ENCODE measurements around the gene KXD1. TPM values are rescaled to one million over a fixed set of nuclear protein-coding genes. Genes with fewer than 3 reads are reported as not detected.

Gene KXD1
- total and polyA plus RNA-seq, 2 donors (not counting 1 experiment from before 2014, with no cell fraction given): 90.0 to 166 TPM

DNA sequence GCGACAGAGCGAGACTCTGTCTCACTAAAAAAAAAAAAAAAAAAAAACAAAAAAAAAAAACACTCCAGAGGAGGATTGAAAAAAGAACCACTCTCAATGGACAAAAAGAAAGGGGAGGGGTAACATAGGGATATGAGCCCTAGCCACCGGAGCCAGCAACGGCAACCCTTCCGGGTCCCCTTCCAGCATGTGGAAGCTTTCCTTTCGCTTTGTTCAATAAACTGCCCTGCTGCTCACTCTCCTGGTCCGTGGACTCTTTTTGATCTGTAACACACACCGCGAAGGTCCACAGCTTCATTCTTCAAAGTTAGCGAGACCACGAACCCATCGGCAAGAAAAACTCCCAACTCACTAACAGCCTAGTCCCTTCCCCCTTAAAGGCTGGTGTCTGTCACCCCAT, 29.9 kb downstream of the KXD1 start:
- ChIA-PET CTCF (interaction anchor here (0.7 to 3.3 kb wide), 9 partner anchors 16 to 260 kb away, joined by 3 to 32 read pairs (median 3); partner anchors contain the start of gene UBA52), POLR2A (interaction anchor here (0.7 to 3.0 kb wide), 2 partner anchors 16 to 84 kb away, joined by 9 read pairs; partner anchors contain the start of gene UBA52)
- peaks cover 10% of the 10 kb centered on the region for H4K20me1 ChIP-seq (ENCODE audit: control insufficient read depth, insufficient read depth, low read length, poor library complexity, severe bottlenecking)
- peak overlapping the region; percentile 55 for H3K4me3 Mint-ChIP-seq
- ATAC-seq (ENCODE audit: low read depth) (no peak), DNase-seq (no peak)
- H3K79me2 ChIP-seq (ENCODE audit: control insufficient read depth, insufficient read depth, low read length): no peaks in the 10 kb centered on the region
- no peaks in the 10 kb centered on the region for H3K9me3 Mint-ChIP-seq (ENCODE audit: insufficient read depth)
- no peak overlapping the region for H3K9ac ChIP-seq (ENCODE audit: low read length)
- no peaks in the 10 kb centered on the region for H3K27me3 ChIP-seq (replicated peaks in 1 of 4; ENCODE audit: control extremely low read depth in 1 of 4, control insufficient read depth in 3 of 4, insufficient read depth in 4 of 4, low read length in 3 of 4)
- TF ChIP-seq, protein P1, sequence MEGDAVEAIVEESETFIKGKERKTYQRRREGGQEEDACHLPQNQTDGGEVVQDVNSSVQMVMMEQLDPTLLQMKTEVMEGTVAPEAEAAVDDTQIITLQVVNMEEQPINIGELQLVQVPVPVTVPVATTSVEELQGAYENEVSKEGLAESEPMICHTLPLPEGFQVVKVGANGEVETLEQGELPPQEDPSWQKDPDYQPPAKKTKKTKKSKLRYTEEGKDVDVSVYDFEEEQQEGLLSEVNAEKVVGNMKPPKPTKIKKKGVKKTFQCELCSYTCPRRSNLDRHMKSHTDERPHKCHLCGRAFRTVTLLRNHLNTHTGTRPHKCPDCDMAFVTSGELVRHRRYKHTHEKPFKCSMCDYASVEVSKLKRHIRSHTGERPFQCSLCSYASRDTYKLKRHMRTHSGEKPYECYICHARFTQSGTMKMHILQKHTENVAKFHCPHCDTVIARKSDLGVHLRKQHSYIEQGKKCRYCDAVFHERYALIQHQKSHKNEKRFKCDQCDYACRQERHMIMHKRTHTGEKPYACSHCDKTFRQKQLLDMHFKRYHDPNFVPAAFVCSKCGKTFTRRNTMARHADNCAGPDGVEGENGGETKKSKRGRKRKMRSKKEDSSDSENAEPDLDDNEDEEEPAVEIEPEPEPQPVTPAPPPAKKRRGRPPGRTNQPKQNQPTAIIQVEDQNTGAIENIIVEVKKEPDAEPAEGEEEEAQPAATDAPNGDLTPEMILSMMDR (IDR thresholded peaks at IDR 0.05): no peak
- TF ChIP-seq EZH2 (IDR thresholded peaks at IDR 0.05; ENCODE audit: borderline replicate concordance, insufficient read depth, low read depth, low read length, poor library complexity, severe bottlenecking): no peak
- H3K4me2 ChIP-seq (replicated peaks; ENCODE audit: low read depth, low read length, poor library complexity, severe bottlenecking): peak overlapping the region; percentile 96
- intact Hi-C loops (cut with micrococcal nuclease): loop anchor here (5.0 kb wide), 1 partner anchor 45 kb away; the partner anchor contains the start of gene FKBP8
- H3K4me3 ChIP-seq (ENCODE audit: control extremely low read depth in 1 of 5, extremely low read depth in 1 of 5, insufficient read depth in 1 of 5, low read depth in 2 of 5, low read length in 4 of 5): no peak overlapping the region
- peak overlapping the region; percentile 71 to 73 for H3K27ac ChIP-seq (ENCODE audit: low read length in 2 of 2)
- WGBS (ENCODE audit: insufficient coverage): 89% methylated on average over 10 of the region's 12 CpGs
- H3K27me3 Mint-ChIP-seq: no peaks in the 10 kb centered on the region
- peaks cover 18 to 39% of the 10 kb centered on the region in 2 donors for H3K4me1 ChIP-seq (ENCODE audit: control insufficient read depth in 2 of 2, insufficient read depth in 2 of 2, low read length in 2 of 2)
- peaks cover 0 to 6% of the 10 kb centered on the region in 2 experiments for H3K36me3 ChIP-seq (replicated peaks in 1 of 2; ENCODE audit: control extremely low read depth in 1 of 2, control insufficient read depth in 1 of 2, extremely low read depth in 1 of 2, insufficient read depth in 2 of 2, low read length in 1 of 2)
- H3K9me3 ChIP-seq (ENCODE audit: control extremely low read depth in 1 of 3, control insufficient read depth in 2 of 3, insufficient read depth in 1 of 3, low read length in 2 of 3): no peaks in the 10 kb centered on the region
- peaks cover 28% of the 10 kb centered on the region for H3K4me1 Mint-ChIP-seq
- peak overlapping the region; percentile 89 for H2AFZ ChIP-seq (ENCODE audit: insufficient read depth, low read depth, low read length, poor library complexity, severe bottlenecking)
- no peak overlapping the region for H3K27ac Mint-ChIP-seq

DNA sequence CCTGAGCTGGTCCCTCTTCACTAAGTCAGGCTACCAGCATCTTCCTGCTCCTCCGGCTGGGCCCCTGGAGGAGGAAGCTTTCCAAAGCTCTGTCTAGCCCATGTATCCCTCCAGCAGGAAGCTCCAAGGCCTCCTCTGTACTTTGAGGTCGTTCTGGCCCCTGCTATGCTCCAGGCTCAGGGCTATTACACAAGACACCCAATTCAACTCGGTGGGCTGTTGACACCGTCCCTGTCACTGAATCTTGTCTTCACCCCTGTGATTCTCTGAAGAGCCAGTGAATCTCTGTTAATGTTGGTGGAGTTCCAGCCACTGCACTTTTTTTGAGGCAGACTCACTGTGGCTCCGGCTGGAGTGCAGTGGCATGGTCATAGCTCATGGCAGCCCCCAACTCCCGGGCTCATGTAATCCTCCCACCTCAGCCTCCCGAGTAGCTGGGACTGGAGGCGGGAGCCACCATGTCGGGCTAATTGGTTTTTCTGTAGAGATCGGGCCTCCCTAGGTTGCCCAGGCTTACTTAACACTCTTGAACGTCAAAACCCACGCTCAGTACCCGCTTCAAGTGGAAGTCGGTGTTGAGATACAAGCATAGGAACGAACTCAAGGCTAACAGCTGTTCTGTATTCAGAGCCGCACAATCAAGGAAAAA, 30.4 kb downstream of the KXD1 start:
- Mint-ChIP-seq H3K27ac (peak overlapping the region; percentile 64), H3K9me3 (ENCODE audit: insufficient read depth) (no peaks in the 10 kb centered on the region), H3K27me3 (no peaks in the 10 kb centered on the region), H3K4me3 (peak overlapping the region; percentile 76), H3K4me1 (peaks cover 28% of the 10 kb centered on the region)
- Histone ChIP-seq H3K27ac (ENCODE audit: low read length in 2 of 2) (peak overlapping the region; percentile 71 to 73), H3K36me3 (replicated peaks in 1 of 2; ENCODE audit: control extremely low read depth in 1 of 2, control insufficient read depth in 1 of 2, extremely low read depth in 1 of 2, insufficient read depth in 2 of 2, low read length in 1 of 2) (peaks cover 0 to 6% of the 10 kb centered on the region in 2 experiments), H3K27me3 (replicated peaks in 1 of 4; ENCODE audit: control extremely low read depth in 1 of 4, control insufficient read depth in 3 of 4, insufficient read depth in 4 of 4, low read length in 3 of 4) (no peaks in the 10 kb centered on the region), H2AFZ (ENCODE audit: insufficient read depth, low read depth, low read length, poor library complexity, severe bottlenecking) (peak overlapping the region; percentile 89), H3K9me3 (ENCODE audit: control extremely low read depth in 1 of 3, control insufficient read depth in 2 of 3, insufficient read depth in 1 of 3, low read length in 2 of 3) (no peaks in the 10 kb centered on the region), H3K79me2 (ENCODE audit: control insufficient read depth, insufficient read depth, low read length) (no peaks in the 10 kb centered on the region), H3K9ac (ENCODE audit: low read length) (peak overlapping the region; percentile 73), H3K4me2 (replicated peaks; ENCODE audit: low read depth, low read length, poor library complexity, severe bottlenecking) (peak overlapping the region; percentile 96), H4K20me1 (ENCODE audit: control insufficient read depth, insufficient read depth, low read length, poor library complexity, severe bottlenecking) (peaks cover 10% of the 10 kb centered on the region), H3K4me1 (ENCODE audit: control insufficient read depth in 2 of 2, insufficient read depth in 2 of 2, low read length in 2 of 2) (peaks cover 18 to 39% of the 10 kb centered on the region in 2 donors), H3K4me3 (ENCODE audit: control extremely low read depth in 1 of 5, extremely low read depth in 1 of 5, insufficient read depth in 1 of 5, low read depth in 2 of 5, low read length in 4 of 5) (peak overlapping the region; percentile 46 to 92 (median 77))
- intact Hi-C loops (cut with micrococcal nuclease): loop anchor here (1.0 to 5.0 kb wide), 4 partner anchors 17 to 331 kb away; partner anchors contain the start of genes COPE, DDX49, FKBP8 and UBA52
- no peak for ATAC-seq (ENCODE audit: low read depth)
- ChIA-PET POLR2A (interaction anchor here (0.7 to 3.0 kb wide), 7 partner anchors 17 to 331 kb away, joined by 3 to 12 read pairs (median 7); partner anchors contain the start of genes COPE, DDX49, KXD1 and UBA52), CTCF (interaction anchor here (0.7 to 3.3 kb wide), 15 partner anchors 7 to 332 kb away, joined by 3 to 32 read pairs (median 4); partner anchors contain the start of genes COPE, DDX49 and UBA52)
- peak; percentile 35 for DNase-seq
- no peak for TF ChIP-seq EZH2 (IDR thresholded peaks at IDR 0.05; ENCODE audit: borderline replicate concordance, insufficient read depth, low read depth, low read length, poor library complexity, severe bottlenecking)
- TF ChIP-seq, protein P1 (IDR thresholded peaks at IDR 0.05): no peak
- WGBS (ENCODE audit: insufficient coverage): 17% methylated on average over 9 of the region's 16 CpGs

All from B cell (primary cell).